ENCODE measurements around the gene MPG. TPM values are rescaled to one million over a fixed set of nuclear protein-coding genes. Genes with fewer than 3 reads are reported as not detected.

Gene MPG
- total RNA-seq, 1 donor = 26.2 TPM

DNA sequence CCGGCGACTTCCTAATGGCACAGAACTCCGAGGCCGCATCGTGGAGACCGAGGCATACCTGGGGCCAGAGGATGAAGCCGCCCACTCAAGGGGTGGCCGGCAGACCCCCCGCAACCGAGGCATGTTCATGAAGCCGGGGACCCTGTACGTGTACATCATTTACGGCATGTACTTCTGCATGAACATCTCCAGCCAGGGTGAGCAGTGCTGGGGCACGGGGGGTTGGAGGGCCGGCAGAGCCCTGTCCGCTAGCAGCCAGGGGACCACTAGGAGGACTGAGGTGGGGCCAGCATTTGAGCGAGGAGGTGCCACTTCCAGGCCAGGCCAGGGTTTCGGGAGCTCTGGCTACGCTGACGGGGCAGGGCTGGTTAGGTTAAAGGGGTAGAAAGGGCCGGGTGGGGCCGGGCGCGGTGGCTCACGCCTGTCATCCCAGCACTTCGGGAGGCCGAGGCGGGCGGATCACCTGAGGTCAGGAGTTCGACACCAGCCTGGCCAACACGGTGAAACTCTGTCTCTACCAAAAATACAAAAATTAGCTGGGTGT, 5.1 kb downstream of the MPG start:
- peaks cover 32% of the 10 kb centered on the region for H3K4me1 ChIP-seq (ENCODE audit: insufficient read depth, low read length)
- no peaks in the 10 kb centered on the region for H3K9me3 ChIP-seq (ENCODE audit: low read depth, low read length)
- H3K27me3 ChIP-seq (ENCODE audit: insufficient read depth, low read length) = no peaks in the 10 kb centered on the region
- H3K4me3 ChIP-seq (ENCODE audit: low read length) = no peak overlapping the region

DNA sequence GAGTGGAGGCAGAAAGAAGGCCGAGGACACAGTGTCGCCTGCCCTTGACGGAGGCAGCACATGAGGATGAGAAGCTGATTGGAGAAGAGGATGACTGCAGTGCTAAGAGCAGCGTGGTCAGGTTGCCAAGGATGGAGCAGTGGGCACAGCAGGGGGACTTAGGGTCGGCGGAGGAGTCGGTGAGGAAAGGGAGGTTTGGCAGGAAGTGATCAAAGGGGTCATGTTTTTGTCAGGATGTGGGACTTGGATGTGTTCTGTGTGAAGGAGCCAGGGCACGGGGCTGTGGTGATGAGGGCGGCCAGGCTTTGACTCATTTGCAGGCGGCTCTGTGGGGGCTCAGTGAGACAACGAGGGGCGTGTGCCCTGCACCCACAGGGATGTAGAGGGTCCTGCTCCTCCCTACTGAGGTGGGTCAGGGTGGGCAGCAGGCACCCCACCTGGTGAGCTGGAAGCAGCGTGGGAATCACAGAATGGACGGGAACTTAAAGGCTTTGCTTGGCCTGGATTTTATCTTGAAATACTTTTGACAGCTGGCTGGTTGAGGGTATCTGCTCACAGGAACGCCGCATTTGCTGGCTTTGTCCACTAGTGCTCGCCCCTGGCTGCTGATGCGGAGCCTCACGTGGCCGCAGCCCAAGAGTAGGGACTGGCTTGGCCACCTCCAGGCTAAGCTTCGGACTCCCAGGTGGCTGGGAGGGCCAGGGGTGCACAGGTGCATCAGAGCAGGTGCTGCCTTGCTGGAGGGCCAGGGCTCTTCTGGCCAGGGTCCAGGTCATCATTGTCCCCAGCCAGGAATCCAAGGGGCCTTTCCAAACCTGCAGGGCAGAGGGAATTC, 6.0 kb downstream of the MPG start:
- Histone ChIP-seq H3K4me3 (ENCODE audit: low read length) (no peak overlapping the region), H3K27me3 (ENCODE audit: insufficient read depth, low read length) (no peaks in the 10 kb centered on the region), H3K4me1 (ENCODE audit: insufficient read depth, low read length) (peaks cover 25% of the 10 kb centered on the region), H3K9me3 (ENCODE audit: low read depth, low read length) (no peaks in the 10 kb centered on the region)

DNA sequence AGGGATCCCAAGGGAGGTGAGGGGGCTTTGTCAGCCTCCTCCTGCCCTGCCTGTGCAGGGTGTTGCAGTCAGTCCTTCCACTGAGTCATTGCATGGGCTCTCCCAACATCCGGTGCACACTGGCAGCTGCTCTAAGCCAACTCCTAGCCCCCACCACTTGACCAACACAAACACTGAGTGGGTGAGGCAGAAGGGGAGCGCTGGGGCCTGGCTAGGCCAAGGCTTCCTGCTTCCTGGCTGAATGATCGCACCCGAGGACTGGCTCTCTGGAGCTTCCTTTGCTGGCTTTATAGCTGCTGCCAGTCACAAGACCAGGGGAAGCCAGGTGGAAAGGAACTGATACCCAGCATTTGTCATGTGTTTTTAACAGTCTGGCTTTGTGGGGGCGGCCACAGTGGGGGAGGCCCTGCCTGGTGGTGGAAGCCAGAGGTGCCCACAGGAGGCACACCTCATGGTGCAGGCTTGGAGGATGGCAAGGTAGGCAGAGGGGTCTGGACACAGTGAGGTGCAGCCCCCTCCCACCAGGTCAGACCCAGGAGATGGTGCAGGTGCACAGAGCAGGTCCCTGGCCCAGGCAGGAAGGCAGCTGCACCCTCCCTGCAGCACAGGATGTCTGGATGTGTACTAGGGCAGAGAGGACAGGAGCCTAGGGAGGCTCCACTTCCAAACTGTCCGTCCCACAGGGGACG, 6.8 kb downstream of the MPG start:
- Histone ChIP-seq H3K27me3 (ENCODE audit: insufficient read depth, low read length) (no peaks in the 10 kb centered on the region), H3K9me3 (ENCODE audit: low read depth, low read length) (no peaks in the 10 kb centered on the region), H3K4me1 (ENCODE audit: insufficient read depth, low read length) (peaks cover 23% of the 10 kb centered on the region), H3K4me3 (ENCODE audit: low read length) (no peak overlapping the region)

DNA sequence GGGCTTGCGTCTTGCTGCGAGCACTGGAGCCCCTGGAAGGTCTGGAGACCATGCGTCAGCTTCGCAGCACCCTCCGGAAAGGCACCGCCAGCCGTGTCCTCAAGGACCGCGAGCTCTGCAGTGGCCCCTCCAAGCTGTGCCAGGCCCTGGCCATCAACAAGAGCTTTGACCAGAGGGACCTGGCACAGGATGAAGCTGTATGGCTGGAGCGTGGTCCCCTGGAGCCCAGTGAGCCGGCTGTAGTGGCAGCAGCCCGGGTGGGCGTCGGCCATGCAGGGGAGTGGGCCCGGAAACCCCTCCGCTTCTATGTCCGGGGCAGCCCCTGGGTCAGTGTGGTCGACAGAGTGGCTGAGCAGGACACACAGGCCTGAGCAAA, 7.4 kb downstream of the MPG start:
- H3K4me3 ChIP-seq (ENCODE audit: low read length) = no peak overlapping the region
- peaks cover 23% of the 10 kb centered on the region for H3K4me1 ChIP-seq (ENCODE audit: insufficient read depth, low read length)
- H3K9me3 ChIP-seq (ENCODE audit: low read depth, low read length) = no peaks in the 10 kb centered on the region
- H3K27me3 ChIP-seq (ENCODE audit: insufficient read depth, low read length) = no peaks in the 10 kb centered on the region

DNA sequence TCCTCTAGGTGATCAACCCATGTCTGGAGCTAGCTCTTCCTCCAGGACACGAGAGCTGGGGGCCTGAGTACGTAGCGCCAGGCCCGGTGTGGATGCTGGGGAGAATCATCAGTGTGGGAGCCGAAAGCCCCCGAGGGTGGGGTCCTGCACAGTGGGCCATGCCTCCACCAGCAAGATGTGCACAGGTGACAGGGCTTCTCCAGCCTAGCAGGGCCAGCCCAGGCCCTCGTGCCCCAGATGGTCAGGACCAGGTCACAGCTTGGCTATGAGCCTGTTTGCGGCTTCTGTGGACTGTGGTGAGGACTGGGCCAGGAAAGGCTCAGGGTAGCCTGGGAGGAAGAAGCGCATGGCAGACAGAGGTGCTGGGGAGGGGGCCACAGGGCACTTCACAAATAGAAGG, 7.8 kb downstream of the MPG start:
- H3K9me3 ChIP-seq (ENCODE audit: low read depth, low read length) = no peaks in the 10 kb centered on the region
- H3K4me1 ChIP-seq (ENCODE audit: insufficient read depth, low read length) = peaks cover 23% of the 10 kb centered on the region
- H3K4me3 ChIP-seq (ENCODE audit: low read length) = no peak overlapping the region
- H3K27me3 ChIP-seq (ENCODE audit: insufficient read depth, low read length) = no peaks in the 10 kb centered on the region

DNA sequence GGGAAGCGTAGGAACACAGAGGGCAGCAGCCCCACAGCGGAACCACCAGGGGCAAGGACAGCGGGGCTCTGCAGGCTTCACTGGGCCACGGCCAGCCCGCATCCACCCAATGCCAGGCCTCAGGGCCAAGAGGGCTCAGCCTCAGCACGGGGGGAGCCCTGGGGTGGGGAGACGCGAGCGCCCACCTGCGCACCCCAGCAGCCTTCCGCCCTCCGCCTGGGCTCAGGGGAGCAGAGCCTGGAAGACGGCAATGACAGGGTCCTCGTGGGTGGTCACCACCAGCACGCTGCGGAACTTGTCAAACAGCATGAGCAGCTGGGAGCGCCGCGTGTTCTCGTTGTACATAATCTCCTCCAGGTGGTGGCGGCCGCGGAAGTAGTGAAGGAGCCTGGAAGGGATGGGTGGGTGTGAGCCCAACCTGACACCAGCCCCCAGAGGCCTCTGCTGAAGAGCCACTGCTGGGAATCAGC, 8.5 kb downstream of the MPG start:
- H3K4me3 ChIP-seq (ENCODE audit: low read length) = no peak overlapping the region
- peaks cover 23% of the 10 kb centered on the region for H3K4me1 ChIP-seq (ENCODE audit: insufficient read depth, low read length)
- no peaks in the 10 kb centered on the region for H3K9me3 ChIP-seq (ENCODE audit: low read depth, low read length)
- no peaks in the 10 kb centered on the region for H3K27me3 ChIP-seq (ENCODE audit: insufficient read depth, low read length)

DNA sequence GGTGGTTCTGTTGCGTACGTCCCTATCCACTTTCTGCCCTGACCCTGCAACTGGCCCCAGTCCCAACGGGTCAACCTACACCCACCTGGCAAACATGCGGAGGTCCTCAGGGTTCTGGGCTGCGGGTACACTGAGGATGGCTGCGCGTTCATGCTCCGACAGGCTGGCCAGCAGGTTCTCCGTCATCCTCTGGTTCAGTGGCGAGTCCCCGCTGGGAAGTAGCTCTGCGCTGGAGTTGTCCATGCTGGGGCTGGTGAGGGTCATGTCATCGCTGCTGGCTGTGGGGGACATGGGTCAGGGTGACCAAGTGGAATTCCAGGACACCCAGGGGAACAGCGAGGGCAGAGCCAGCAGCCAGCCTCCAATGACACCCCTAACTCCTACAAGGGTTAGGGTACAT, 10.6 kb downstream of the MPG start:
- H3K4me3 ChIP-seq (ENCODE audit: low read length) = no peak overlapping the region
- H3K27me3 ChIP-seq (ENCODE audit: insufficient read depth, low read length) = no peaks in the 10 kb centered on the region

DNA sequence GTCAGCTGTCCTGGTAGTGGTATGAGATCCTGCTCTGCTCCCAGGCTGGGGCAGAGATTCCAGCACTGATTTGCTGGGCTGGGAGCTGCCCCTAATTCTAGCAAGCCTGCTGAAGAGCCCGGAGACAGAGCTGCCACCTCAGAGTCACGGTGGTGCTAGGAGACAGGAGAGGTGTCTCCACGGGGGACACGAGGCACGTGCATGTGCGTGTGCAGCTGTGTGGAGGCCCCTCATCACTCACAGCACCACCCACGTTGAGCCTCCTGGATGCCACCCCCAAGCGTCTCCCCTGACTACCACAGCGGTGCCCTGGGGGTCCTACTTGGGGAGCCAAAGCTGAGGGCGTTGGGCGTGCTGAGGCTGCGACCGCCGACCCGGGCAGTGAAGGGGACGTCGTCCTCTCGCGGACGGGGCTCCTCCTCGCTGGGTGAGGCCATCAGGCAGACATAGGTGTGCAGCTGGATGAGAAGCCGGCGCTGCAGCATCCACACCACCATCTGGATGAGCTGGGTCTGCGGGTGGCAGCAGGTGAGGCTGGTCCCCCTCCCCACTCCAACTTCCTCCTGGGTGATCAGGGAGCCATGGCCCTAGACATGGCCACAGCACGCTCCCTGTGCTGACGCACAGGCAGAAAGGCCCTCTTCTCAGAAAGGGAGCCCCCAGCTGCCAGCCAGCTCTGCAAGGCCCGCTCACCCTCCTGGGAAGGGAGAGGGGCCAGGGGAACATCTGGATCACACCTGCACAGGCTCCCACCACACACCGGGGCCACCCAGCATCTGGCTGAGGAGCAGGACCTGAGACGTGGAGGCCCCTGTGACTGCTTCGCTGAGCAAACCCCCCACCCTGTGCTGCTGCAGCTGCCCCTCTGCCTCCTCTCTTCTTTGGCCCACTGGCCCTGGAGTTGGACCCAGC, 11.6 kb downstream of the MPG start:
- no peaks in the 10 kb centered on the region for H3K27me3 ChIP-seq (ENCODE audit: insufficient read depth, low read length)
- peaks cover 12% of the 10 kb centered on the region for H3K4me1 ChIP-seq (ENCODE audit: insufficient read depth, low read length)
- no peaks in the 10 kb centered on the region for H3K9me3 ChIP-seq (ENCODE audit: low read depth, low read length)
- no peak overlapping the region for H3K4me3 ChIP-seq (ENCODE audit: low read length)

More for the DNA sequence above, 10.6 kb downstream of the MPG start:
- peaks cover 22% of the 10 kb centered on the region for H3K4me1 ChIP-seq (ENCODE audit: insufficient read depth, low read length)
- H3K9me3 ChIP-seq (ENCODE audit: low read depth, low read length) = no peaks in the 10 kb centered on the region

DNA sequence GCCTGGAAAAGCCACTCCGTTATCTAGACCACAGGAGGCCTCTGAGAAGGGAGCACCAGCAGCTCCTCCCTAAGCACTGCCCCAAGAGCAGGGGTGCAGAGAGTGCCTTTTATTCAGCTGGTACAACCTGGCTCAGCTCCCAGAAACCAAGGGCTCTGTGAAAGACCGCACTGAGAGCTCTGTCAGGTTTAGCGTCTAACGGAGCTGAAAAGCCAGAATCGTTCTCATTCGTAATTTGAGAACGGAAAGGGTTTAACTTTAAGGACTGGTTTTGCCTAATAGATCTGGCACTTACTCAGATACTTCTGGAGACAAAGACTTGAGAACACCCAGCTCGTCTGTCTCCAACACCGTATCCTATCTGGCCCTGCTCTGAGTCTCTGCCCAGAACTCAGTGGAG, 13.5 kb downstream of the MPG start:
- Histone ChIP-seq H3K27me3 (ENCODE audit: insufficient read depth, low read length) (no peaks in the 10 kb centered on the region), H3K4me1 (ENCODE audit: insufficient read depth, low read length) (no peaks in the 10 kb centered on the region), H3K9me3 (ENCODE audit: low read depth, low read length) (no peaks in the 10 kb centered on the region), H3K4me3 (ENCODE audit: low read length) (no peak overlapping the region)

DNA sequence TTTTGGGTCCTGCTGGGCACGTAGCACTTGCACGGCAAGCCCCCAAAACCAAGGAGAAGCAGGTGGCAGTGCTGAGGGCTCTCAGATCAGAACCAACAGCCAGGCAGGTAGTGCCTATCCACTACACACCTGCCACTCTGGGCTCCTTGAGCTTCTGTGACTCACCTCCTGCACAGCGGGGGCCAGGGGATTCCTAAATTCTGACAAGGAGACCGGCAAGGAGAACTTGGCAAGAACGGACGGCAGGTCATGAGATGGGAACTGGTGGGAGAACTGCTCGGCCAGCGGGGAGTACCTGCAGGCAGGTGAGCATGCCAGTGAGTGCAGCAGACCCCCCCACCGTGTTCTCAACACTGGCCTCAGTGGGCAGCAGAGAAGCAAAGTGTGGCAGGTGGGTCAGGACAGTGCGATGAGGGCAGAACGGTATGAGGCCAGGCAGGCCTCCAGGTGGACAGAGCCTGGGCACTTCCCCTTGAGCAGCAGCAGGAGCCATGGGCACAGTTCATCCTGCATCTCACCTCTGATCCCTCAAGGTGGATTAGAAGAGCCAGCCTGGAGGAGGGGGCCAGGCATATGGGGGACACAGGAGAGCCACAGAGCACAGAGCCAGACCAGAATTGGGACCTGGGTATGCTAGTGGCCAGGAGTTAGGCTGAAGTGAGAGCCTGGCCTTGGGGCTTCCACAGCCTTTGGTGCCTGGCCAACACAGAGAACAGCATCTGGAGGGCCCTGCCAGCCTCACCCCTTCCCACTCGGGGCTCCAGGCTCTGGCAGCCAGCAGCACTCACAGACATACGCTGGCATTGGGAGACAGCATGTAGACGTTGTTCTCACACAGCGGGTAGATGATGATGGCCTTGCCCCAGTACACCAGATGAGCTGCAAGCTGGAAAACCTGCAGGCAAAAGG, 14.7 kb downstream of the MPG start:
- H3K27me3 ChIP-seq (ENCODE audit: insufficient read depth, low read length) = no peaks in the 10 kb centered on the region
- peaks cover 4% of the 10 kb centered on the region for H3K4me1 ChIP-seq (ENCODE audit: insufficient read depth, low read length)
- H3K9me3 ChIP-seq (ENCODE audit: low read depth, low read length) = no peaks in the 10 kb centered on the region
- H3K4me3 ChIP-seq (ENCODE audit: low read length) = no peak overlapping the region

DNA sequence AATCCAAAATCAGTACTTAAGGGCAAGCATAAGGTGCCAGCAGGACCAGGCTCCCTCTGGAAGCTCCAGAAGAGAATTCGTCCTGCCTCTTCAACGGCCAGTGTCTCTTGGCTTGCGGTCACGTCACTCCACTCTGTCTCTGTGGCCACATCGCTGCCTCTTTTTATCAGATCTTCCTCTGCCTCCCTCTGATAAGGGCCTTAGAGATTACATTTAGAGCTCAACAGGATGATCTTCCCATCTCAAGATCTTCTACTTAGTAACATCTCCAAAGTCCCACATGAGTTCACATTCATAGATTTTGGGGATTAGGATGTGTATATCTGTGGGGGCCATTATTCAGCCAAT, 16.9 kb downstream of the MPG start:
- peaks cover 4% of the 10 kb centered on the region for H3K4me1 ChIP-seq (ENCODE audit: insufficient read depth, low read length)
- H3K9me3 ChIP-seq (ENCODE audit: low read depth, low read length) = no peaks in the 10 kb centered on the region
- H3K4me3 ChIP-seq (ENCODE audit: low read length) = no peak overlapping the region
- no peaks in the 10 kb centered on the region for H3K27me3 ChIP-seq (ENCODE audit: insufficient read depth, low read length)

DNA sequence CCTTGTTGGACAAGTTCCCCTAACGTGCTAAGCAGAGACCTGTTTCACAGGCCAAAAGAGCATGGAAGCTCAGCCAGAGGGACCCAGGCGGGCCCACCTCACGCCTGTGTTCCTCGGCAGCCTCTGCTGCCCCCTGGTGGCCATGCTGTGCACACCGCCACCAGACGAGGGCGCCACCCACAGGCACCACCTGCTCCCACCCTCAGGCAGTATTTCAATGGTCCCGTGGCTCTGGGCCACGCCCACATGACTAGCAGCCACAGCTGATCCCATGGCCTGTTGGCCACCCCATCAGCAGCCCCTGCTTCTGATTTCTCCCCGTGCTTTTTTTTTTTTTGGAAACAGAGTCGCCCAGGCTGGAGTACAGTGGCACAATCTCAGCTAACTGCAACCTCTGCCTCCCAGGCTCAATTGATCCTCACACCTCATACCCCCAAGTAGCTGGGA, 18.9 kb downstream of the MPG start:
- H3K4me1 ChIP-seq (ENCODE audit: insufficient read depth, low read length) = peaks cover 4% of the 10 kb centered on the region
- H3K27me3 ChIP-seq (ENCODE audit: insufficient read depth, low read length) = no peaks in the 10 kb centered on the region

DNA sequence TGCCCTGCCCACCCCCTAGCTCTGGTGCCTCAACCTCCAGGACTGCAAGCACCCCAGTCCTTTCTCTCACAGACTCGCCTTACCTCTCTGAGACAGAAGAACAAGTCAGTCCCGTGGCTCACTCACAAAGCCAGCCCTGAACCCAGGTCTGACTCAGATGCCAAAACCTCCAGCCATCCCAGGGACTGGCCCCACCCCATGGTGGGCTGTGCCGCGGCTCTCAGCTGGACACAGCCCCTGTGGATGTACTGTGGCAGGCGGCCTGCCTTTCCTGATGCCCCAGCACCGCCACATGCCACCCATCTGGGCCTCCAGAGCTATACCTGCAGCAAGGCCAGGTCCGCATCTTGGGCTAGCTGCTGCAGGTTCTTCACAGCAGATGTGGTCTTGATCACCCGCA, 19.8 kb downstream of the MPG start:
- no peaks in the 10 kb centered on the region for H3K27me3 ChIP-seq (ENCODE audit: insufficient read depth, low read length)
- peaks cover 4% of the 10 kb centered on the region for H3K4me1 ChIP-seq (ENCODE audit: insufficient read depth, low read length)
- no peaks in the 10 kb centered on the region for H3K9me3 ChIP-seq (ENCODE audit: low read depth, low read length)
- no peak overlapping the region for H3K4me3 ChIP-seq (ENCODE audit: low read length)

More for the DNA sequence above, 18.9 kb downstream of the MPG start:
- no peaks in the 10 kb centered on the region for H3K9me3 ChIP-seq (ENCODE audit: low read depth, low read length)
- no peak overlapping the region for H3K4me3 ChIP-seq (ENCODE audit: low read length)

DNA sequence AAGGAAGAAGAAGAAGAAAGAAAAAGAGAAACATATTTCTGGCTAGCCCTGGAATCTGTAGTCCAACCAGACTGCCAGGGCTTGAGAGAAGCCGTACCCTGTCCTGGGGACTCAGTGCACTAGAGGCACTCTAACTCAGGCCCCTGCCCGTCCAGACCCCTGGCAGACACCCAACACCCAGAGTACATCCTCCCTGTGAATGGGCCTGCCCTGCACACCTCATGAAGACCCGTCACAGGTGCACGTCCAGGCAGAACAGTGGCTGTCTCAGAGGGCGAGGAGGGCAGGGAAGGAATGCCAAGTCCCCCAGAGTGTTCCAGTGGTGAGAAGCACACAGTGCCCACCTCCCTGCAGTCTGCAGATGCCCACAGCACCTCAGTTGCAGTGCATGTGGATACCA, 23.0 kb downstream of the MPG start:
- Histone ChIP-seq H3K27me3 (ENCODE audit: insufficient read depth, low read length) (no peaks in the 10 kb centered on the region), H3K9me3 (ENCODE audit: low read depth, low read length) (no peaks in the 10 kb centered on the region), H3K4me3 (ENCODE audit: low read length) (no peak overlapping the region), H3K4me1 (ENCODE audit: insufficient read depth, low read length) (peaks cover 4% of the 10 kb centered on the region)
